ENCODE data around the gene IFT122. TPM values are rescaled to one million over a fixed set of nuclear protein-coding genes. Genes with fewer than 3 reads are reported as not detected.
"Not testable (repeated sequence)": the region's sequence is repeated elsewhere in the genome, so short reads cannot be mapped to it uniquely, and the experiment has no call there.

The IFT122 gene
- total RNA-seq, 6 donors from 2014 or later, result 23.7 to 126 (median 29.1) TPM

DNA sequence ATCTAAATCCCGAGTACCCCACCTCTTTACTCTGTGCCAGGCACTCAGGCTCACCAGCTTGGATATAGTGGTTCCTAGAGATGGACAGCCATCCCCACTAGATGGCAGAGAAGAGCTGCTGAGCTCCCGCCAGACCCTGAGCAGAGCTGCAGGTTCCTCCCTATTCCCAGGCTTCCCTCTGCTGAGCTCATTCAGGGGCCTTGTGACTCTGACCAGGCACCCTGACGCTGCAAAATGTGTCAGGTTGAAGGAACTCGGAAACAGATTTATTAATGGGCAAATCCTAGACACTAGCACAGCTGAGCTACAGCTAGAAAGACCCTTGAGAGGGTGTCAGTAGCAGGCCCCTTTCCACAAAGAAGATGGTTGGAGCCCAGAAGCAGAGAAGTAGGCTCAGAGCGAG is 50.2 kb downstream of the IFT122 start:
- Histone ChIP-seq H3K27me3 (no peaks in the 10 kb centered on the region), H3K36me3 (peaks cover 0 to 30% (median 10%) of the 10 kb centered on the region in 4 donors), H3K9me3 (no peaks in the 10 kb centered on the region), H3K4me1 (peaks cover 30 to 47% (median 37%) of the 10 kb centered on the region in 4 donors), H3K27ac (peak overlapping the region; percentile 67 to 83 (median 74)), H3K4me3 (no peak overlapping the region)
- WGBS, 2 donors, result 19 to 28% methylated on average over 5 of the region's 5 CpGs
- DNase-seq (peak in 1 of 2 donors; percentile 91), ATAC-seq (ENCODE audit: low FRiP score in 2 of 2) (peak; percentile 89 to 95)
- TF ChIP-seq EP300 (IDR thresholded peaks at IDR 0.05) (peak in 2 of 4 donors; percentile 26 to 72), POLR2AphosphoS5 (IDR thresholded peaks at IDR 0.05) (peak in 1 of 2 donors; percentile 59), POLR2A (IDR thresholded peaks at IDR 0.05) (peak in 1 of 4 donors; percentile 38)
- TF ChIP-seq, protein P1, sequence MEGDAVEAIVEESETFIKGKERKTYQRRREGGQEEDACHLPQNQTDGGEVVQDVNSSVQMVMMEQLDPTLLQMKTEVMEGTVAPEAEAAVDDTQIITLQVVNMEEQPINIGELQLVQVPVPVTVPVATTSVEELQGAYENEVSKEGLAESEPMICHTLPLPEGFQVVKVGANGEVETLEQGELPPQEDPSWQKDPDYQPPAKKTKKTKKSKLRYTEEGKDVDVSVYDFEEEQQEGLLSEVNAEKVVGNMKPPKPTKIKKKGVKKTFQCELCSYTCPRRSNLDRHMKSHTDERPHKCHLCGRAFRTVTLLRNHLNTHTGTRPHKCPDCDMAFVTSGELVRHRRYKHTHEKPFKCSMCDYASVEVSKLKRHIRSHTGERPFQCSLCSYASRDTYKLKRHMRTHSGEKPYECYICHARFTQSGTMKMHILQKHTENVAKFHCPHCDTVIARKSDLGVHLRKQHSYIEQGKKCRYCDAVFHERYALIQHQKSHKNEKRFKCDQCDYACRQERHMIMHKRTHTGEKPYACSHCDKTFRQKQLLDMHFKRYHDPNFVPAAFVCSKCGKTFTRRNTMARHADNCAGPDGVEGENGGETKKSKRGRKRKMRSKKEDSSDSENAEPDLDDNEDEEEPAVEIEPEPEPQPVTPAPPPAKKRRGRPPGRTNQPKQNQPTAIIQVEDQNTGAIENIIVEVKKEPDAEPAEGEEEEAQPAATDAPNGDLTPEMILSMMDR (IDR thresholded peaks at IDR 0.05), result peak; percentile 81 to 92 (median 84)

DNA sequence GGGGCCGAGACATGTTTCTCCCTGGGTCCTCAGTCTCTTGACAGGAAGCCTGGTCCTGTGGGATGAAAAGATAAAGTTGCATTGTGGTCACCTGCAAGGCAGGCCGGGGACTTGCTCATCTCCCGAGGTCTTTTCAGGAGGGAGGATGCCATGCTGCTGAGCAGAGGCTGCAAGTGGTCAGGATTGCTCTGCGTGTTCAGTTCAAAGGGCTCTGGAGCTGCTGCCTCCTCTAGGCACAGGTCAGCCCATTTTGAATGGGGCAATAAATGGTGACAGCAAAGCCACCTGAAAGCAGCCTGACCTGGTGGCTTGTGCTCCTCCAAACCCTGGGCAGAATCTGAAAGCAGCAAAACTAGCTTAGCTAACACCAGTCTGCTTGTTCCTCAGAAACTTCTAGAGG is 51.1 kb downstream of the IFT122 start:
- not testable (repeated sequence) for ATAC-seq (ENCODE audit: low FRiP score in 2 of 2)
- H3K27ac ChIP-seq, result peak overlapping the region; percentile 67 to 83 (median 74)

DNA sequence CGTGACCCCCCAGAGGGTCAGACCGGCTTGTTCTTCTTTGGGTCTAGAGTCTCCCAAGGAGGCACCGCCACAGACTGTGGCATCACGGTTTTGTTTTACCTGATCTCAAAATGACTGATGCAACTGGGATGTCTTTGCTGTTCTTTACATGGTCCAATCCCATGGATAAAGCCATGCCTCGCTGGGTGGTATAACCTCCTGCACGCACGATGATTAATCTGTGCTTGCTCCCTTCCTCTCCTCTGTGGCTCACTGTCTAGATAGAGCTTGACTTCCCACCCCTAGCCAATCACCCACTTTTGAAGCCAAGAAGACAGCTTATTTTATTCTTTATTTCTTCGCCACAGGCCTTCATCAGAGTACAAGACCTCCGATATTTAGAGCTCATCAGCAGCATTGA is 51.8 kb downstream of the IFT122 start:
- H3K27me3 ChIP-seq, result no peaks in the 10 kb centered on the region
- no peak for ATAC-seq (ENCODE audit: low FRiP score in 2 of 2)

More for the DNA sequence above, 51.1 kb downstream of the IFT122 start:
- WGBS, 2 donors, result 77 to 82% methylated on average over 2 to 4 of the region's 4 CpGs
- Histone ChIP-seq H3K4me1 (peaks cover 23 to 50% (median 38%) of the 10 kb centered on the region in 4 donors), H3K36me3 (peaks cover 0 to 30% (median 10%) of the 10 kb centered on the region in 4 donors)
- H3K4me3 ChIP-seq, DNase-seq, H3K9me3 ChIP-seq, H3K27me3 ChIP-seq: not testable (repeated sequence)

DNA sequence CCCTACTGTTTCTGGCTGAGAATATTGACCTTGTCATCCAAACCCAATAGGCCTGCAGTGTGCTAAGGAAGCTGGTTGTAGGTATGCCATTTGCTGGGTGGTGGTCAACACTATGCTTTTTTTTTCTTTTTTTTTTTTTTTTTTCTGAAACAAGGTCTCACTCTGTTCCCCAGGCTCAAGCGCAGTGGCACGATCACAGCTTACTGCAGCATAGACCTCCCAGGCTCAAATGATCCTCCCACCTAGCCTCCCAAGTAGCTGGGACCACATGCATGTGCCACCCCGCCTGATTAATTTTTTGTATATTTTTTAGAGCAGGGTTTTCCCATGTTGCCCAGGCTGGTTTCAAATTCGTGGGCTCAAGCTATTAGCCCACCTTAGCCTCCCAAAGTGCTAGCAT is 52.7 kb downstream of the IFT122 start:
- H3K4me1 ChIP-seq, result peaks cover 22 to 40% (median 37%) of the 10 kb centered on the region in 4 donors
- no peak for ATAC-seq (ENCODE audit: low FRiP score in 2 of 2)
- no peaks in the 10 kb centered on the region for H3K27me3 ChIP-seq
- H3K27ac ChIP-seq, result peak overlapping the region in 2 of 4 donors; percentile 16 to 87
- no peak overlapping the region for H3K4me3 ChIP-seq
- 88 to 89% methylated on average over 4 of the region's 4 CpGs for WGBS, 2 donors
- no peak for DNase-seq
- H3K36me3 ChIP-seq, result peaks cover 0 to 30% (median 10%) of the 10 kb centered on the region in 4 donors
- TF ChIP-seq, protein P1 (IDR thresholded peaks at IDR 0.05), result no peak
- H3K9me3 ChIP-seq, result no peaks in the 10 kb centered on the region

More for the DNA sequence above, 51.8 kb downstream of the IFT122 start:
- peaks cover 17 to 43% (median 36%) of the 10 kb centered on the region in 4 donors for H3K4me1 ChIP-seq
- peaks cover 0 to 30% (median 10%) of the 10 kb centered on the region in 4 donors for H3K36me3 ChIP-seq
- WGBS, 2 donors, result 82 to 98% methylated on average over 9 of the region's 9 CpGs
- H3K4me3 ChIP-seq, result no peak overlapping the region
- peak overlapping the region in 1 of 4 donors; percentile 83 for H3K27ac ChIP-seq
- H3K9me3 ChIP-seq, result no peaks in the 10 kb centered on the region
- no peak for TF ChIP-seq EP300 (IDR thresholded peaks at IDR 0.05)
- no peak for TF ChIP-seq POLR2AphosphoS5 (IDR thresholded peaks at IDR 0.05)
- TF ChIP-seq, protein P1 (IDR thresholded peaks at IDR 0.05), result no peak
- TF ChIP-seq POLR2A (IDR thresholded peaks at IDR 0.05), result no peak
- no peak for DNase-seq

DNA sequence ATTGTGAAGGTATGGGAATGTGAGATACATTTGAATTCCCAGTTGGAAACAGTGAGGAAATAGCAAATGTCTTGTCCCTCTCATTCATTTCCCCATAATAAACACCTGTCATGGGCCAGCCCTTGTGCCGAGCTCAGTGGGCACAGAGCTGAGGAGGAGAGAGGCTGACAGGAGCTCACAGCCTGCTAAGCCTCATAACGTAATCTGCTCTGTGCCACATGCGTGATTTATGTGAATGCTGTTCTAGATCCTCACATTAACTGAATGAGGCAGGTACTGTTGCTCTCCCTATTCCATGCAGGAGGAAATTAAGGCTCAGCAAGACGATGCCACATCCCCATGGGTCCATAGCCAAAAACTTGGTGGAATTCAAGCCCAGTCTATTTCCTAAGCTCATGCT is 53.2 kb downstream of the IFT122 start:
- peaks cover 27 to 43% (median 39%) of the 10 kb centered on the region in 4 donors for H3K4me1 ChIP-seq
- no peaks in the 10 kb centered on the region for H3K27me3 ChIP-seq
- H3K9me3 ChIP-seq, result no peaks in the 10 kb centered on the region
- peaks cover 0 to 30% (median 10%) of the 10 kb centered on the region in 4 donors for H3K36me3 ChIP-seq
- DNase-seq, result no peak
- WGBS, 2 donors, result 65 to 72% methylated on average over 3 to 4 of the region's 4 CpGs
- TF ChIP-seq EP300 (IDR thresholded peaks at IDR 0.05) (no peak), POLR2A (IDR thresholded peaks at IDR 0.05) (no peak)
- TF ChIP-seq, protein P1 (IDR thresholded peaks at IDR 0.05), result no peak
- no peak overlapping the region for H3K4me3 ChIP-seq
- no peak for ATAC-seq (ENCODE audit: low FRiP score in 2 of 2)
- H3K27ac ChIP-seq, result peak overlapping the region in 2 of 4 donors; percentile 82 to 87

DNA sequence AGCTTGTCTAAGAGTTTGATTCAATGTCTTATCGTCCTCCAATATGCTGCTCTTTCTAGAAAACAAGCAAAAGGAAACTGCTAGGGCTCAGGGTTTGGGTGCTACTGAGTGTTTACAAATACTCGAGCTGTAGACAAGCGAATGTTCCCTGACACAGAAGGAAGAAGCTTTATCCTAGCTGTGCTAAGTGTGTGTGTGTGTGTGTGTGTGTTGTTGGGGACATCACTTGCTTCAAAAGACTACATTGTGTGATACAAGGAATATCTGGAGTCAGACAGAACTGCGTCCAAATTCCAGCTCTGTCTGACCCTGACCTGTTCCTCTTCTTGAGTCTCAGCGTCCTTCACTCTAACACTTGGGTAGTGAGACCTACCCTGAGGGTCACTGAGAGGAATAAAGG is 54.5 kb downstream of the IFT122 start:
- not testable (repeated sequence) for H3K9me3 ChIP-seq; H3K27me3 ChIP-seq; ATAC-seq (ENCODE audit: low FRiP score in 2 of 2); H3K4me3 ChIP-seq; DNase-seq
- Histone ChIP-seq H3K4me1 (peaks cover 34 to 51% (median 50%) of the 10 kb centered on the region in 4 donors), H3K36me3 (peaks cover 0 to 26% (median 10%) of the 10 kb centered on the region in 4 donors), H3K27ac (peak overlapping the region; percentile 75 to 87 (median 80))
- 47 to 54% methylated on average over 5 of the region's 5 CpGs for WGBS, 2 donors

DNA sequence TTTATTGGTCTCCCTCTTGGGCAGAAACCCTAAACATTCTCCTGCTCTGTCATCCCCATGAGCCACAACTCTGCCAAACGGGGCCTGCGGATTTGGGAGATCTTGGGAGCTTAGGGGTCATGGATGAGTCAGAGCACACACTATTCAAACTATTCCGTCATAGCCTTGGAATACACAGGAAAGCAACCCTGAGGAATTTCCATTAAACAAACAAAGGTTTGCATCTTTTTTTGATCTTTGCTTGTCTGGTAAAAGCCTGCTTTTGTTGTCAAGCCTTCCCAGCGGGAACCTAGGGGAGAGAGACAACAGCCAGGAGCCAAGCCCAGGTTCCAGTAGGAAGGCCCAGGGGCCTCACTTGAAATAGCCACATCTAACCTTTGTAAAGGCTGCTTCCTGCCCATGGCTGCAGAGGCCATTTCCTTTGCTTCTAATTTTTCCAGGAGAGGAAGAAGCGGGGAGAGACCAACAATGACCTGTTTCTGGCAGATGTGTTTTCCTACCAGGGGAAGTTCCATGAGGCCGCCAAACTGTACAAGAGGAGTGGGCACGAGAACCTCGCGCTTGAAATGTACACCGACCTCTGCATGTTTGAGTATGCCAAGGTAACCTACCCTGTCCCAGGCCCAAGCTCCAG is 55.1 kb downstream of the IFT122 start:
- not testable (repeated sequence) for H3K27me3 ChIP-seq, H3K4me3 ChIP-seq, H3K9me3 ChIP-seq, DNase-seq
- peaks cover 0 to 26% (median 10%) of the 10 kb centered on the region in 4 donors for H3K36me3 ChIP-seq
- H3K4me1 ChIP-seq, result peaks cover 34 to 51% (median 48%) of the 10 kb centered on the region in 4 donors
- peak overlapping the region; percentile 75 to 87 (median 80) for H3K27ac ChIP-seq
- WGBS, 2 donors, result 62 to 77% methylated on average over 10 of the region's 10 CpGs
- ATAC-seq (ENCODE audit: low FRiP score in 2 of 2), result peak in 1 of 2 donors; percentile 23

DNA sequence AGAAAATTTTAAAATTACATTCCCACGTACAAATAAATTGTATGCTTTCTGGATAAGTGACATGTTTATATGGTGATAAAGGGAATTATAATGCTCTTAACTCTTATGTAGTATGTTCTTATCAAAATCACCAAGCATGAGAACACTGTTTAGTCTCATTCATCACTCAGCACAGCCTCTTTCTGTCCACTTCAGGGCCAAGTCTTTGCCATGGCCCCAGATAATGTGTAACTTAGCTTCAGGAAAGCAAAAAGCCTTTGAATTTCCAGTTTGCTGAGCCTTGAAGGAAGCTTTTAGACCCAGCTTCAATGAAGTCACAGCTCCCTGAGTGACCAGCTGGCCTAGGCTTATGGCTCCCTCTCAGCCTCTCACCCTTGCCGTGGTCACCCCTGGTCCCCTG is 57.9 kb downstream of the IFT122 start:
- not testable (repeated sequence) for DNase-seq; ATAC-seq (ENCODE audit: low FRiP score in 2 of 2); H3K4me3 ChIP-seq; H3K27me3 ChIP-seq; H3K9me3 ChIP-seq
- WGBS, 2 donors, result 70 to 75% methylated on average over 2 of the region's 2 CpGs
- peaks cover 29 to 51% (median 44%) of the 10 kb centered on the region in 4 donors for H3K4me1 ChIP-seq
- H3K36me3 ChIP-seq, result peaks cover 0 to 22% (median 8%) of the 10 kb centered on the region in 4 donors
- peak overlapping the region; percentile 76 to 87 (median 82) for H3K27ac ChIP-seq

Data from upper lobe of left lung (tissue), 6 donors.